VCaP (cell line): ENCODE measurements around the gene RAB29.
A peak's percentile ranks its signal among the peaks of the same experiment; 100 is the strongest.
"Not testable (repeated sequence)": the region's sequence is repeated elsewhere in the genome, so short reads cannot be mapped to it uniquely, and the experiment has no call there.

ENCODE experiments used
- H3K27ac ChIP-seq: fragments of 450-650 bp; 2 replicates; pipeline ENCODE4 v1.5.1; 2017
- TF ChIP-seq, protein P1 (sequence below): fragments of 450-650 bp; conservative IDR thresholded peaks from 2 replicates; pipeline ENCODE4 v1.5.1; 2017; ENCODE audit warnings: mild to moderate bottlenecking, moderate library complexity

The RAB29 gene

GRCh38 chr1:205733438-205734175 lies 41.7 kb downstream of the RAB29 start:
- H3K27ac ChIP-seq, result no peak overlapping the region
- TF ChIP-seq, protein P1, sequence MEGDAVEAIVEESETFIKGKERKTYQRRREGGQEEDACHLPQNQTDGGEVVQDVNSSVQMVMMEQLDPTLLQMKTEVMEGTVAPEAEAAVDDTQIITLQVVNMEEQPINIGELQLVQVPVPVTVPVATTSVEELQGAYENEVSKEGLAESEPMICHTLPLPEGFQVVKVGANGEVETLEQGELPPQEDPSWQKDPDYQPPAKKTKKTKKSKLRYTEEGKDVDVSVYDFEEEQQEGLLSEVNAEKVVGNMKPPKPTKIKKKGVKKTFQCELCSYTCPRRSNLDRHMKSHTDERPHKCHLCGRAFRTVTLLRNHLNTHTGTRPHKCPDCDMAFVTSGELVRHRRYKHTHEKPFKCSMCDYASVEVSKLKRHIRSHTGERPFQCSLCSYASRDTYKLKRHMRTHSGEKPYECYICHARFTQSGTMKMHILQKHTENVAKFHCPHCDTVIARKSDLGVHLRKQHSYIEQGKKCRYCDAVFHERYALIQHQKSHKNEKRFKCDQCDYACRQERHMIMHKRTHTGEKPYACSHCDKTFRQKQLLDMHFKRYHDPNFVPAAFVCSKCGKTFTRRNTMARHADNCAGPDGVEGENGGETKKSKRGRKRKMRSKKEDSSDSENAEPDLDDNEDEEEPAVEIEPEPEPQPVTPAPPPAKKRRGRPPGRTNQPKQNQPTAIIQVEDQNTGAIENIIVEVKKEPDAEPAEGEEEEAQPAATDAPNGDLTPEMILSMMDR, result no peak

DNA sequence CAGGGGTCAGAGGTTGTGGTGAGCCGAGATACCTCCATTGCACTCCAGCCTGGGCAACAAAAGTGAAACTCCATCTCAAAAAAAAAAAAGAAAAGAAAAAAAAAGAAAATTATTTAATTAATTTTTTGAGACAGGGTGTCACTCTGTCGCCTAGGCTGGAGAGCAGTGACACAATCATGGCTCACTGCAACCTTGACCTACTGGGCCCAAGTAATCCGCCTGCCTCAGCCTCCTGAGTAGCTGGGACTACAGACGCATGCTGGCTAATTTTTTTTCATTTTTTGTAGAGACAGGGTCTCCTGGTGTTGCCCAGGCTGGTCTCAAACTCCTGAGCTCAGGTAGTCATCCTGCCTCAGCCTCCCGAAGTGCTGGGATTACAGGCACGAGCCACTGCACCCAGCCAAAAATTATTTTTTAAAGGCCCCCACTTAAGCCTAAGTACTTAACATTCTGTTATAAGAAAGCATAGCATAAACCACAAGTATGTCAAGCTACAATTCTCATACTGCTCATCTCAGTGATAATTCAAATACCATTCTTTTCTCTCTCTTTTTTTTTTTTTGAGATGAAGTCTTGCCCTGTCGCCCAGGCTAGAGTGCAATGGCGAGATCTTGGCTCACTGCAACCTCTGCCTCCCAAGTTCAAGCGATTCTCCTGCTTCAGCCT lies 45.2 kb downstream of the RAB29 start:
- TF ChIP-seq, protein P1, result no peak
- no peak overlapping the region for H3K27ac ChIP-seq

GRCh38 chr1:205726619-205727125 lies 48.6 kb downstream of the RAB29 start:
- H3K27ac ChIP-seq, result no peak overlapping the region
- TF ChIP-seq, protein P1, result no peak

GRCh38 chr1:205725514-205725913 lies 49.8 kb downstream of the RAB29 start:
- H3K27ac ChIP-seq, result peak overlapping the region; percentile 12; the same call in 1 of the 2 replicates
- TF ChIP-seq, protein P1, result no peak

- not testable (repeated sequence) for H3K27ac ChIP-seq
Measured at GRCh38 chr1:205720740-205721139, 54.5 kb downstream of the RAB29 start.

DNA sequence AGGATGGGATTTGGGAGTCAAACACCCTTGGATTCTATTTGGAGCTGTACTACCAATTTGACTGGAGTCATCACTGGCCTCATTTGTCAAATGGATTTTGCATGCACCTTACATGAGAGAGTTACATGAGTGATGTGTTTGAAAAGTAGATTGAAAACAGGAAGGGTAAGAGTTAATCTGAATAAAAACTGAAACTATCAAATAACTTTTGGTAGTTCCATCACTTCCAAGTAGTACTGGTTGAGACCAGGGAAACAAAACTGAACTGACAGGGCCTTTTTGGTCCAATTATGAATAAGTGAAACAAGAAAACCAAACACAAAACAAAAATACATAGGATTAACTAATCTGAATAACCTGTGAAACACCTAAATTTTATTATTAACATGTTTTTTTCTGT lies 55.5 kb downstream of the RAB29 start:
- TF ChIP-seq, protein P1, result no peak
- H3K27ac ChIP-seq, result no peak overlapping the region

- TF ChIP-seq, protein P1, result no peak
- no peak overlapping the region for H3K27ac ChIP-seq
Measured at GRCh38 chr1:205719015-205719414, 56.3 kb downstream of the RAB29 start.
